Activated gamma-delta T cell treated with anti-CD3 and anti-CD28 coated beads, Interleukin-2, amount 50 U/mL, for 16 hours (primary cell): ENCODE data around the gene RIC8A.
"Not testable (repeated sequence)": the region's sequence is repeated elsewhere in the genome, so short reads cannot be mapped to it uniquely, and the experiment has no call there.

Experiments used
- DNase-seq: peaks from one replicate; pipeline ENCODE4 v3.0.0-alpha.2; 2020; ENCODE audit warnings: low read depth

The RIC8A gene

DNA sequence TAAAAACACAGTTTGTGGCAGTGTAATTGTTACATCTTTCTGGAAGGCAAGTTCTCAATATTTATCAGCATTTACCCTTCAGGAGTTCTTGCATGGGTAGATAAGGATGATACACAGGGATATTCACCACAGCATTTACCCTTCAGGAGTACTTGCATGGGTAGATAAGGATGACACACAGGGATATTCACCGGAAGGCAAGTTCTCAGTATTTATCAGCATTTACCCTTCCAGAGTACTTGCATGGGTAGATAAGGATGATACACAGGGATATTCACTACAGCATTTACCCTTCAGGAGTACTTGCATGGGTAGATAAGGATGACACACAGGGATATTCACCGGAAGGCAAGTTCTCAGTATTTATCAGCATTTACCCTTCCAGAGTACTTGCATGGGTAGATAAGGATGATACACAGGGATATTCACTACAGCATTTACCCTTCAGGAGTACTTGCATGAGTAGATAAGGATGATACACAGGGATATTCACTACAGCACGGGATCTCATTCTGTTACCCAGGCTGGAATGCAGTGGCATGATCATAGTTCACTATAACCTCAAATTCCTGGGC lies 13.2 kb downstream of the RIC8A start:
- not testable (repeated sequence) for DNase-seq

GRCh38 chr11:221539-221938 lies 14.0 kb downstream of the RIC8A start:
- DNase-seq = no peak

DNA sequence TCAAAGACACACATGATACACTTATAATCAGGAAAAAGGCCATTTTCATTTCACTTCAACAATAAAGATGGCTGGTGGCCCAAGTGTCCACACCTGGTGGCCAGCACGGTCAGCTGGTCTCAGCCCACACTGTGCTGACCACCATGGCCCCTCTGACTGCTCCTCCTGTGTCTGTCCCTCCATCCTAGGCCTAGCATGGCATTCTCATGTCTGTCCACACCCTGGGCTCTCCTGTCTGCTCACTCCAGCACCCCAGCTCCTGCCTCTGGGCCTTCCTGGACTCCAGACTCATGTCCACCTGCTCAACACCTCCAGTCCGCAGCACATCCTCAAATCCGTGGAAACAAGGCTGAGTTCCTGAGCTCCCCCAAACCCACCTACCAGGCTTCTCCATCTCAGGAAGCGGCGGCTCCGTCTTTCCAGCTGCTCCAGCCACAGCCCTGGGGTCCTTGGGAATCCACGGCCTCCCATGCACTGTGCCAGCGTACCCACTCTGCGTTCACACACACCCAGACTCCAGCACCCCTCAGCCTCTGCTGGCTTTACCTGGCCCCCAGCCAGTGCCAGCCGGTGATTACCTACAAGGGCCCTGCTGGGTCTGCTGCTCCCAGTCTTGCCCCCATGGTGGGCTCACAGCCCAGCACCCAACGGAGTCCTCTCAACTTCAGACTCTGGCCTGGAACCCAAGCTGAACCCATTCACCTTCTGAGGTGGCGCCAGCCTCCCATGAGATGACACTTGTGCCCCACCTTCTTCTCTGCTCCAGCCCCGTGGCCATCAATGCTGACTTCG lies 14.7 kb downstream of the RIC8A start:
- DNase-seq = no peak

- no peak for DNase-seq
Observed at GRCh38 chr11:223026-223789, 15.7 kb downstream of the RIC8A start.

GRCh38 chr11:223884-224283 lies 16.4 kb downstream of the RIC8A start:
- no peak for DNase-seq

GRCh38 chr11:224424-224823 lies 16.9 kb downstream of the RIC8A start:
- DNase-seq = no peak

DNA sequence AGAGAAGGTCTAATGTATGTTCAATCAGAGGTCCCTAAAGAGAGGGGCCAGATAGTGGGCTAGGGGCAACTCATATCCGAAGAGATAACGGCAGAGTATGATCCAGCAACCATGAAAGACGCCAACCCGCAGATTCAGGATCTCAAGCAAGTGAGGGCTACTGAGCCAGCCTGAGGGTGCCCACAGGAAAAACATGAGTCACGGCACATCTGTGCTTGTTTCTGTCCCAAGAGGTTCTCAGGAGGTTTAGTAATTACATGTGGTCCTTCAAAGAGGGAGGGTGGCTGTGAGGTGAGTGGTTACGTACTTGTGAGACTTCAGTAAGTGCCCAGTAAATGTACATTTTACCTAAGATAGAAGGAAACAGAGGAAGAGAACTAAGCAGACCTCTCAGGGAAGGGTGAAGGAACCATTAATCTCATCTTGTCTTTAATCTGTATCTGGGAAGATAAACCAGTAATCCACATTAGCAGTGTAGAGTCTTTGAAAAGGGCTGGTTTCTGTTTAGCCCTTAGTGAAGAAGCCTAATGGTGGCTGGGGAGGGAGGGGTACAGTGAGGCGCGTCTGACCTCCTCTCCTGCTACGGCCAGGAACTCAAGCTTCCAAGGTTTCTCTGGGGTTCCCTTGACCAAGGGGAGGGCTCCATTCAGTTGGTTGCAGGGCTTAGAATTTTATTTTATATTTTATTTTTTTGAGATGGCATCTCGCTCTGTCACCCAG lies 18.4 kb downstream of the RIC8A start:
- DNase-seq = no peak

DNA sequence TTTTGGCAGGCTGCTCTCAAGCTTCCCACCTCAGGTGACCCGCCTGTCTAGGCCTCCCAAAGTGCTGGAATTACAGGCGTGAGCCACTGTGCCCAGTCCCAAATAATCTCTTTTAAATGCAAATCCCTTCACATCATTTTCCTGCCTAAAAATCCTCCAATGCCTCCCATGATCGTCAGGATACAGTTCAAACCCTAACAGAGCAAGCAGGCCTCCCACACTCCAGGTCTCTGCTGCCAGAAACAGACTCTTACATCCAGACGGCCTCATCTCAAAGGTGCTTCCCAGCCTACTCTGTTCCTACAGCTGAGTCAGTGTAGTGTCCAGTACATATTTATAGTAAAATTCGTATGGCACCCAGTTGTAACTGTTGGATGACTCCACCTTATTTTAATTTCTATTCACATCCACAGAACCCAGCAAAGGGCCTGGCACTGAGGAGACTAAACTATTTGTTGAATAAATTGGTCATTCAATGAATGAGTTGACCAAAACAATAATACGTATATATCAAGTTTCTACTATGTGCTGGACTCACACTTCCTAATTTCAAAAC lies 20.4 kb downstream of the RIC8A start:
- no peak for DNase-seq

DNA sequence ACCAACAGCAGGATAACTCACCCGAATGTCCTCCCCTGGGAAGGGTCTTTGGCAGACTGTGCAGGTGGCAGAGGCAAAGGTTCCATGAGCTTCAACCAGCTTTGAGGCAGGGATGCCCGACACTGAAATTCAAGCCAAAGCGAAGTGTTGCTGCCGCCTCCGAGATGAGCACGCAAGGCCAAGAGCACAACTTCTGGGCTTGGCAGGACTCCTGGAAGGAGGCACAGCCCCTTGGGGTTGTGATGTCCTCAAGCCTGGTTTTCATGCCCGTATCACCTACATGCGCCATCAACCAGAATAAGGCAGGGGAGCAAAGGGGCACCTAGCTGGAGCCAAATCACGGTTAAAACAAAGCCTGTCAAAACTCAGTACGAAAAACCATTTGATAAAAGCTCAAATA lies 22.9 kb downstream of the RIC8A start:
- no peak for DNase-seq

GRCh38 chr11:232783-233565 lies 25.5 kb downstream of the RIC8A start:
- no peak for DNase-seq

- DNase-seq = no peak
Observed at GRCh38 chr11:235180-235579, 27.7 kb downstream of the RIC8A start.

GRCh38 chr11:235609-235996 lies 28.1 kb downstream of the RIC8A start:
- DNase-seq = peak; percentile 65

GRCh38 chr11:235997-236773 lies 28.7 kb downstream of the RIC8A start, which contains the start of gene SIRT3:
TSS of gene SIRT3 (minus strand) at chr11:236342. CDS start at chr11:236328, 14 bp downstream.
- peak; percentile 68 for DNase-seq

DNA sequence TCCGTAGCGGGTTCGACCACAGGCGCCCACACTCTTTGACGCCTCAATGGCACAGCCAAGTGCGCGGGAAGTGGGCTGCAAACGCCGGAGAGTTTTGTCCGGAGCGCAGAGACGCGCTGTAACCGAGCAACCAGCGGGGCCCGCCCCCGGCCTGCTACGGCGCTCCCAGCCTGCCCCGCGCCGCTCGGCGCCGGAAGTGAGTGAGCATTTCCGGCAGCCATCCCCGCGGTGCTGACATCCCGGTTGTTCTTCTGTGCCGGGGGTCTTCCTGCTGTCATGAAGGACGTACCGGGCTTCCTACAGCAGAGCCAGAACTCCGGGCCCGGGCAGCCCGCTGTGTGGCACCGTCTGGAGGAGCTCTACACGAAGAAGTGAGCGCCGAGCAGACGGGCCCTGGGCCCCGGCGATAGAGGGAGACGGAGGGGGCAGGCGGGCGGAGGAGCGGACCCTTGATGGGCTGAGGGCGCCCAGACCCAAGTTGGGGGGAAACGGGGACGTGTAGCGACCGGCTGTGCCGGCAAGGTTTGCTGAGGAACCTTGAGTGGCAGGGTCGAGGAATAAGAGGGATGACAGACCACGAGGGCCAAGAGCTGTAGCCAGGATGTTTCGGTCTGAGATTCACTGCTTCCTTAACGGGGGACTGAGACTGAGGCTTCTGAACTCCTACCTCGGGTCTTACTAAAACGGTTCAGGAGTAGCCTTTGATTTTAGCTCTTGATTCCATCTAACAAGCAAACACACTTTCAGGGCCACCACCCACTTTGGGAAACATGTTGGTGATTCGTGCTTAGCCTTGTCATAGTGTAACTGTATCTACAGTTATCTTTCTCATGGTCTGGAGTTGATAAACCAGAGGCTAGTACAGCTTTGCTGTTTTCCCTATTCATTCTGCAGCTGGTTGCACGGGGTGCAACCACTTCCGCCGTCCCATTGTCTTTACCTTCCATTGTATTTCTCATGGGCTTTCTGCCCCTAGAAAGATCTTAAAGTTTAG lies 29.6 kb downstream of the RIC8A start, which contains the start of gene PSMD13:
PSMD13 (plus strand) TSS at position 203 of the 994 bp plus-strand sequence; CDS start at position 277, 74 bp downstream.
- DNase-seq = peak; percentile 85

GRCh38 chr11:238346-238745 lies 30.8 kb downstream of the RIC8A start:
- DNase-seq = not testable (repeated sequence)

- no peak for DNase-seq
Observed at GRCh38 chr11:240315-240714, 32.8 kb downstream of the RIC8A start.

GRCh38 chr11:241634-242033 lies 34.1 kb downstream of the RIC8A start:
- no peak for DNase-seq

DNA sequence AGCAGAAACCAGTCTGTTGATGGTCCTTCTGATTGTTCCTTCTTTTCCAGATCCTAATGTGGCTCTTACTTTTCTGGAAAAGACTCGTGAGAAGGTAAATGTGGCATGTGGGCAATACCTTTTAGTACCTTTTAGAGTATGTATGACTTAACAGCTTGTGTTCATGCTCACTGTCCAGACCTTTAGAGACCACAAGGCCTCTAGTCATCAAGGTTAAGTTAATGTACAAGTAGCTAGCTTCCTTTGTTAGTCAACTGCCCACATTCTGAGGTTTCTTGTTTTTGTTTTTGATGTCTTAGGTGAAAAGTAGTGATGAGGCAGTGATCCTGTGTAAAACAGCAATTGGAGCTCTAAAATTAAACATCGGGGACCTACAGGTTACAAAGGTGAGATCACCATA lies 36.9 kb downstream of the RIC8A start:
- no peak for DNase-seq

- DNase-seq = no peak
Observed at GRCh38 chr11:249062-249461, 41.6 kb downstream of the RIC8A start.
